Superior temporal gyrus (tissue), 1 donor: ENCODE data around the gene TMEM80.

Experiments used
- DNase-seq: peaks from one replicate; pipeline ENCODE4 v3.0.0-alpha.2; 2016; ENCODE audit errors: extremely low spot score

The TMEM80 gene

DNA sequence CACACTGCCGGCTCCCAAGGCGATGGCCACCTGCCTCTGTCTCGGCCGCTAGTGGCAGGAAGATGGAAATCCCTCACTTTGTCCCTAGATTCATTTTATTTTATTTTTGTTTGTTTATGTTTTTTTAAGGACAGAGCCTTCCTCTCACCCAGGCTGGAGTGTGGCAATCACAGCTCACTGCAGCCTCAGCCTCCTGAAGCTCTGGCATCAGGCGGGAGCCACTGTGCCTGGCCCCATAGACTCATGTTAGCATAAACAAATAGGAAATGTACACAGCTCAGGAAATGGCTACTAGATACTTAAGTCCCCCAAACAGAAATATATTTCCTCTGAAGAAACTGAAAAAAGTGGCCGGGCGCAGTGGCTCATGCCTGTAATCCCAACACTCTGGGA is 3.5 kb downstream of the TMEM80 start:
- no peak for DNase-seq

DNA sequence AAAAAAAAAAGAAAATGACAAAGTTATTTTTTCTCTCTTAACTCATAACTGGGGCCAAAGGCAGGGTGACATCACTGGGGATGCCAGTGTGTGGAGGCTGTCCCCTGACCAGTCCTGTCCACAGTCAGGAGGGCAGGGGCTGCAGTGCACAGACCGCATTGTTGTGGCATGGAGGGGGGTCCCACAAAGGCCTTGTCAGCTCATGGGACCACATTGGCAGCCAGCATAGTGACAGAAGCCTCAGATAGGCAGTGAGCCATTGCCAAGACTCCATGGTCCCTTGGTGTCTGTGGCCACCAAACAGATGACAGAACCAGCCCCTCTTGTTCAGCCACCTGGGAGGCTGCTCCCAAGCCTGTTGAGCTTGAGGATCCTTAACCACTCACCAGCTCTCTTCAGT is 4.1 kb downstream of the TMEM80 start:
- DNase-seq, result no peak

DNA sequence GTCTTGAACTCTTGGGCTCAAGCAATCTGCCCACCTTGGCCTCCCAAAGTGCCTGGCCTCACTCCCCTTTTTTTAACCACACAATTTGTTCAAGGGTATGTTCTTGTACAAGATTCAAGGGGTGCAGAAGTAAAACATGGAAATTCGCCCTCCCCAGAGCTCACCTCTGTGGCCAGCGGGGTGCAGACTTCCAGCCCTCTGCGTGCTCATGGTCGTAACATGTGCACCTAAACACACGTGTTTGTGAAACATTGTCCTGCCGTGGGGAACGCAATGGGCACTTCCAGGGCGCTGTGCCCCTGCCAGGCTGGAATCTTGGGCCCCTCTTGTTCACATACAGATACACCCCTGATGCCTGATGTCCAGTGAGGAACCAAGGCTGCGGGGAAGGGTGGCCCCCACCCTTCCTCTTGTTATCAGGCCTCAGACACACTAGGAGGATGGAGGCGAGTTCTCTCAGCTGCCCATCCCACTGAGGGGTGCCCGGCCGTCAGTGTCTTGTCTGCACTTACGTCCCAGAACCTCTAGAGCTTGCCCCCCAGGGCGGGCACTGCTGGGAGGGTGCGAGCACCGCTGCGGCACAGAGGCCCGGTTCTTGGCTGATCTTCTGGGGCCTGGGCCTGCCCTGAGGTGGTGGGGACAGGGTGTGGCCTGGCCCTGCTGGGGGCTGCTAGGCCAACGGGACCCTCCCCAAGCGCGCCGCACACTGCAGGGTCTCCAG is 6.3 kb downstream of the TMEM80 start:
- DNase-seq, result no peak

DNA sequence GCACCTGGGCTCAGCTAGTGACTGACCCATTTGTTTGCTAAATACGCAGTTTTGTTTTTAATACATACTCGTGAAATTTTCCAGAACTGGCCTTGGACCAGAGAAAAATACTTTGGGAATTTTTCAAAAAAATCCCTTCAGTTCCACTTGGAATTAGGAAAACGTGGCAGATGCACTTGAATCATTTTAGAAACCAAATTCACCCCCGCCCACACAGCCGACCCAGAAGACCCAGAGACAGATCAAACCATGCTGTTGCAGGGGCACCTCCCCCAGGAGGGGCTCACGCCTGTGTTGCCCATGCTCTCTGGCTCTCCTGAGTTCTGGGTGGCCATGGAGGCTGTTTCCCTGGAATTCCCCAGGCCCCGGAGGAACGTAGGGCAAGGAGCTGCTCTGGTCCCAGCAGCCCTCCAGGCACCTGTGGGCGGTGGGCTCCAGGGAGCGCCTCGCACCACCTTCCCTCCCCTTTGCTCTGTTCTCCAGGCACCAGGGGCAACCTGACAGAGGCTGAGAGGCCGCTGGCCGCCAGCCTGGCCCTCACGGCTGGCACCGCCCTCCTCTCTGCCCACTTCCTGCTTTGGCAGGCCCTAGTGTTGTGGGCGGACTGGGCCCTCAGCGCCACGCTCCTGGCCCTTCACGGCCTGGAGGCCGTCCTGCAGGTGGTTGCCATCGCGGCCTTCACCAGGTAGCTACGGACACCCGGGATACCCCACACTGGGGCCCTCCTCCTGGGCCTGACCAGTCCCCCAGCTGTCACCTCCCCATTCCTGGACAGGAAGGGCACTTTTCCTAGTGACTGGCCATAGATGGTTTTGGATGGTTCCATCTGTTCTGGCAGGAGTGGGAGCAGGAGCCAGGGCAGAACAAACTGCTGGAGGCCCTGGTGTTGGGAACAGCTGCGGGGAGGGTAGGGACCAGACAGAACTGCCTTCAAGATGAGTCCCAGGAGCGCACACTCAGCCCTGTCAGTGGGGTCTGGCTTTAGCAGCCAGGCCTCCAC is 7.1 kb downstream of the TMEM80 start:
- no peak for DNase-seq

DNA sequence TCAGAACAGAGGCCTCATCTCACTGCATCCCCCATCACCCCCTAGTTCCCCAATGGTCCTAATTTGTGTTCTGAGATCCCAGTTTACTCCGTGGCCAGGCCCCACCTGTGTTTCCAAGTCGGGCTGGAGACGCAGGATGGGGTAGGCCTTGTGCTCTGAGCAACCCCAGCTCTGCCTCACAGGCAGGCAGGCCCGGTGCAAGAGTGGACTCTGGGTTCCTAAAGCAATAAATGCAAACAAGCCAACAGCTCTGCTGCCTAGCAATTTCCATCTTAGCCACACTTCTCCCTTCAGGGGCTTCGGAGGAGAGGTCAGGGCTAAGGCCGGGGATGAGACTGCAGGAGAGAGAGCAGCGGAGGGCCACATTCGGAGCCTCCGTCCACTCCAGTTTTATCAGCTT is 7.9 kb downstream of the TMEM80 start:
- DNase-seq, result no peak

DNA sequence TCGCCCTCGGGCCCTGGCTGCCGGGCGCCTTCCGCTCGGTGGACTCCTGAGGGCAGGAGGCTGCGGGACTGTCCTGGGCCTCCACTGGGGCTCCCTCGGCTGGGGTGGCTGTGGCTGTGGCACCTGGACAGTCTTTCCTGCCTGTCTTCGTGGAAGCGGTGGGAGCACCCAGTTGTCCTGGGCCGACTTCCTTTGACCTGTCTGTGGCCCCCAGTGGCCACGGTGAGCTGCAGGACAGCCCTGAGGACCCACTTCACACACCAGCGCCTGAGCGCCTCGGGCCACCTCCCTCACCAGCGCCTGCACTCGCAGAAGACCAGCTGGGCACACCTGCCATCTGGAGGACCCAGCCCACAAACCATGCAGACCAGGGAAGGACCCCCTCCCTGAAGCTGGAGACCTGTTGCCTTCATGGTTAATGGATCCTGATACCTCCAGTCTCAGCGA is 8.6 kb downstream of the TMEM80 start:
- no peak for DNase-seq

DNA sequence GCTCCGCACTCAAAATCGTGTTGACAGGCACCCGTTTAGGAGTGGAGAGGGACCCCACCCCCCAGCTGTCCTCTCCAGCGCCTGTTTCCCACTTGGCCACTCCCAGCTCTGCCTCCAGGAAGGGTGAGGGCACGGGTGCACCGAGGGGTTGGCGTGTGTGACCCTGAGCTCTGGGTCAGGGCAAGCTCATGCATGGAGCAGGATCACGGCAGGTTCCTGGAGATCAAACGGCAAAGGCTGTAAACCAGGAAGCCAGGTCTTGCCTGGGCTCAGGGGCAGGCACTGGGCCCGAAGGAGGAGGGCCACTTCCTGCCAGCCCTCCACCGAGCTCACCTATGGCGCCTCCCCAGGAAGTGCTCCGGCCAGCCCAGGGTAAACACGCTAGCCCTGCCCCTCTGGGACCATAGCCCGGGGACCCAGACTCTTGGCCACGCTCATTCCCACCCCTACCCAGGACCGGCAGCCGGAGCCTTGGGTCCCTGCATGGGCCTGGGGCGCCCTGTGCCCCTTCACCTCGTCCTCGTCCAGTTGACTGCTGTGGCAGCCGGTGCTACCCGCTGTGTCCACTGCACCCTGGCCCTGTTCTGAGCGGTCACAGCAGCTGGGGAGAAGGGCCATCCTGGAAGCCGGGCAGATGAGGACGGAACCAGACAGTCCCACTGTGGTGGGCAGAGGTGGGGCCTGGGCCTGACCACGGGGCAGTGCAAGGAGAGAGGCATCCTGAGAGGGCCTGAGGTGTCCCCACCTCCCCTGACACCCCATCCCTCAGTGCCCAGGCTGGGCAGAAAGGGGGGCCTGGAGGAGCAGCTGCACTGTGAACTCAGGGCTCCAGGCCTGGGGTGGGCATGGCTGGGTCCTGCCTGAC is 9.4 kb downstream of the TMEM80 start:
- no peak for DNase-seq

DNA sequence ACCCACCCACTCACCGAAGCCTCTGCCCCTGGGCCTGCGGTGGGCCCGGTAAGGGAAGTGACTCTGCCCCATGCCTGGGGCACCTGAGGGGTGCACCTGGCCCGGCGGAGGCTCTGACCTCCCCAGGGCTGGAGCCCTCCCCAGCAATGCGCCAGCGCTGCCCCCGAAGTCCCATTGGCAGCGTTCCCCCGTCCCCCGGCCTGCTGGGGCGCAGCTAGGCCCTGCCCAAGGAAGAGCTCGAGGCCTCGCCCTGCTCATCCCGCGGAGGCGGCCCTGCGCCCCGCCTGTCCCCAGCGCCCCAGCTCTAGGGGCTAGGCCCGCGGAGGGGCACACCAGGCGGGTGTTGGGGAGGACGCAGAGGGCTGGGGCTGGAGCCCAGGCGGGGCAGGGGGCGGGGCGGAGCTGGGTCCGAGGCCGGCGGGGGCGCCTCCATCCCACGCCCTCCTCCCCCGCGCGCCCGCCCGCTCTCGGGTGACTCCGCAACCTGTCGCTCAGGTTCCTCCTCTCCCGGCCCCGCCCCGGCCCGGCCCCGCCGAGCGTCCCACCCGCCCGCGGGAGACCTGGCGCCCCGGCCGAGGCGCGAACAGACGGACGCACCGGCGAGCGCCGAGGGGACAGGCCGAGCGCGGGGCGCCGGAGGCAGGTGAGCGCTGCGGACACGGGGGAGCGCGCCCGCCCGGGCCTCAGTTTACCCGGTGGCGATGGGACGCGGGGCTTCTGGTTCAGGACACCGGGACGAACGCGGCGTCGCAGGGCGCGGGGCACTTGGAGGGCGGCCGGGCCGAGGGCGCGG is 10.2 kb downstream of the TMEM80 start, which contains the start of gene EPS8L2:
Gene EPS8L2 (plus strand): TSS at position 586 of the 793 bp plus-strand sequence. CDS start 3,177 bp downstream, outside the sequence.
- no peak for DNase-seq

DNA sequence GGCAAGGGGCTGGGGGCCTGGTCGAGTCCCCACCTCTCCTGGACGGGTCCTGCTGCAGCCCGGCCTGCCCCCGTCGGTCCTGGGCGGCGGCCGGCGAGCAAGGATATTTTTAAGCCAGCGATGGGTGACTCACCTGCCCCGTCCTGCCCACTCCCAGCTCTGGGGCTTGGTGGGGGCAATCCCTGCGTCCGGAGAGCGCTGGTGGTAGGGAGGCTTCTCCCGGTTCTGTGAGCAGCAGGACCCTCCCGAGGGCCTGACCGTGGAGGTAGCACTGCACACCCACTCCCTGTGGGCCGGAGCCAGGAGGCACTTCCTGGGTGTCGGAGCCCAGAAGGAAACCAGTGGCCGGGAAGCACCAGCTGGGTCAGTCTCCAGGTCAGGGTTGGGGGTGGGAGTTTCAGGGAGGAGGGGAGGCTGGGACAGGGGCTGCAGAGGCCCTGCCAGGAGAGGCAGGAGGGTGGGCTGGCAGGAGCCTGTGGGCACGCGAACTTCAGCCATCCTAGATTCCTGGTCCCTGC is 10.9 kb downstream of the TMEM80 start:
- DNase-seq, result no peak

DNA sequence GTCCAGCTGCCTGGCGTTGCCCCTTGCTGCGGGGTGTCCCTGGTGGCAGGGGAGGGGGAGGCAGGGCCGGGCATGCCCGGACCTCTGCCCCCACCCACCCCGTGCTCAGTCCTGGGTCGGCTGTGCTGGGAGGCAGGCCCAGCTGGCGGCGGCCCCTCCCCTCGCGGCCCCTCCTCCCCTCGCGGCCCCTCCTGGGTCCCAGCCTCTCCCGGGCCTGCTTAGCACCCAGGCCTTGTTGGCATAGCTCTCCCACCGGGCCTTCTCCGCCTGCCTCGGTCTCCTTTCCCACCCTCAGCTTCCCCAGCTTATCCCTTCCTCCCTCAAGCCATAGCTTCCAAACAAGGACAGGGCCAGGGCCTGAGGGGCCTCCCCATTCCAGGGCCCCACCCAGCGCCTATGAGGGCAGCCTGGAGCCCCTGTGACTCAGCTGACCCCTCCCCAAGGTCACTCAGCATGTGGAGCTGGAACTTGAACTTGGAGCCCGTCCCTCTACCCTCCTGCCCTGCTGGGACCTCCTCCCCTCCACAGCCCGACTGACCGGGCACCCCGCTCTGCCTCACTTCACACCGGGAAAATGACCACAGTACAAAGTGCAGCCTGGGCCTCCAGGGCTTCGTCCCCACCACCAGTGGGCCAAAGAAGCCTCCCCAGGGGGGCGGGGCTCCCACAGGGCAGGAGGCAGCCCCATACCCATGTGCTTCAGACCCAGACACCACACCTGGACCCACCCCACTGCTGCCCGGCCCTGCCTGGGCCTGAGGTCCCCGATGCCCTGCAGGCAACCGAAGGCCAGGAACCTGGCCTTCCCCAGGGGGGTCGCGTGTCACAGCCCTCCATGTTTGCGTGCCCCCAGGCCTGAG is 11.6 kb downstream of the TMEM80 start:
- DNase-seq, result no peak

DNA sequence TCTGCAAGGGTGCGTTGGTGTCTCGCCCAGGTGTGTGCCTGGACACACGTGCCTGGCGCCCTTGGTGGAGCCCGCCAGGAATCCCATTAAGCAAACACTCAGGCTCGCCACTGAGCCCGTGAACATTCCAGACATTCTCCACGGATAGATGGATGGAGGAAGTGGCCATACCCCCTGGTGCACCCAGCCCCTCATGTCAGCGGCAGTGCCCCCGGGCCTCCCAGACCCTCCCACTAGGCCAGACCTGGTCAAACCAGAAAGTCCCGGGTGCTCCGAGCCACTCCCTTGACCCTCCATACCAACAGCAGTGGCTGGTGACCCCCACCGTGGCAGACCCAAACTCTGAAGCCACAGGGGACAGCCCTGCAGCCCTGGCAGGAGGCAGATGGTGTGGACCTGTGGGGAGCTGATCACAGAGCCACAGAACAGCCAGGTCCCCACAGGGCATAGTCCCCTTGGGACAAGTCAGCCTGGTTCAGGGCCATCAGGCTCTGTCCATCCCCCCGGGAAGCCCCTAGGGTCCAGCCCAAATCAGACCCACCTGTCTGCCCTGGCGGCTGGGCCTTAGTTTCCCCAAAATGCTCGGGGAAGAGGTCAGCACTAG is 12.3 kb downstream of the TMEM80 start:
- no peak for DNase-seq

DNA sequence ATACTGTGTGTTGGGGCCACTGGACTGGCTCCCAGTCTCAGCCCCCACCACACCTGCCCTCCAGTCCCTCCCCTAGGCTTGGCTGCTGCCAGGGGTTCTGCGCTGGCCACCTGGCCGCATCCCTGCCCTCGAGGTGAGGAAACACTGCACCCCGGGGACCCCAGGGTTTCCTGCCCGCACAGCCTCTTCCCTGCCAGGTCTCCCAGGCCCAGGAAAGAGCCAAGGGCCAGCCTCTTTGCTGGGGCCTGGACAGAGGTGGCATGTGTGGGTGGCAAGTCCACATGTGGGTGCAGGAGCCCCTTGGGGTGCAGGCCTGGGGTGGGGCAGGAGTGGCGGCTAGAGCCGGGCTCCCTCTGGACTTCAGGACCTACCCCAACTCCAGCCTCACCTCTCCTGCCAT is 12.9 kb downstream of the TMEM80 start:
- DNase-seq, result no peak

DNA sequence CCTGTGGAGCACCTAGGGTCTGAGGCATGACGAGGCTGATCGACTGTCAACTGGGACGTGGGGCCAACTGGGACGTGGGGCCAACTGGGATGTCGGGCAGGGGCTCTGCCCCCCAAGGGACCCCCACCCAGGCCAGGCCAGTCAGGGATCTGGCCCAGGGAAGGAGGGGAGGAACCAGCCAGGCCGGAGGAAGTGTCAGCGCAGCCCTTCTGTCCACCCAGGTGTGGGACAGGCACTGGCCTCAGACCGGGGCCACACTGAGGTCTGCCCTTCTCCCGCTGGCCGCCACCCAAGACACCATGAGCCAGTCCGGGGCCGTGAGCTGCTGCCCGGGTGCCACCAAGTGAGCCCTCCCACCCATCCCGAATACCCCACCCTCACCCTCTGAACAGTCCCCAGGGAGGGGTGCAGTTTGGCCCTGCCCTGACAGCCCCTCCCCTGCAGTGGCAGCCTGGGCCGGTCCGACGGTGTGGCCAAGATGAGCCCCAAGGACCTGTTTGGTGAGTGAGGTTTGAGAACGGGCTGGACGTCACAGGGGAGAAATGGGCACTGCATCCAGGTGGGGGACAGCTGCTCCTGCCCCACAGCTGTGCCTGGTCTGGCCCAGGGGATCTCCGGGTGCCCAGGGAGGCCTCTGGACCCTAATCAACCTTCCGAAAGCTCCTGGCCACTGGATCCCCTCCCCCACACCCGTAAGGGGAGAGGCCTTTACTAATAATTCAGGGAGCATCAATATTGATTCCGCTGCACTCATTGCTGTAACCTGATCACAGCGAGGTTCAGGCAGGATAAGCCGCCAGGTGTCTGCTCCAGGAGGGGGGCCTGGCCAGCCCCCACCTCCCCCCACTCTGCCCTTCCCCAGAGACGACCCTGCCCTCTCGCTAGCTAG is 13.7 kb downstream of the TMEM80 start:
- DNase-seq, result no peak

DNA sequence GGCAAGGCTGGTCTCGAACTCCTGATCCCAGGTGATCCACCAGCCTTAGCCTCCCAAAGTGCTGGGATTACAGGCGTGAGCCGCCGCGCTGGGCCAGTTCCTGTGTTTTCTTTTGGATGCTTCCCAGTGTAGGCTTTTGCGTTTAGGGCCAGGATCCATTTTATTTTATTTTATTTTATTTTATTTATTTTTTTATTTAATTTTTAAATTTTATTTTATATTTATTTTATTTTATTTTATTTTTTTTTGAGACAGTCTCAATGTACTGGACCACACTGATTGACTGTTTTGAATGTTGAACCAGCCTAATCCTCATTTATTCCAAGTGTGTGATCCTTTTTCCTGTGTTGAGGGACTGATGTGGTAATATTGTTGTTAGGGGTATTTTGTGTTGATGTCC is 18.8 kb downstream of the TMEM80 start:
- DNase-seq, result no peak

DNA sequence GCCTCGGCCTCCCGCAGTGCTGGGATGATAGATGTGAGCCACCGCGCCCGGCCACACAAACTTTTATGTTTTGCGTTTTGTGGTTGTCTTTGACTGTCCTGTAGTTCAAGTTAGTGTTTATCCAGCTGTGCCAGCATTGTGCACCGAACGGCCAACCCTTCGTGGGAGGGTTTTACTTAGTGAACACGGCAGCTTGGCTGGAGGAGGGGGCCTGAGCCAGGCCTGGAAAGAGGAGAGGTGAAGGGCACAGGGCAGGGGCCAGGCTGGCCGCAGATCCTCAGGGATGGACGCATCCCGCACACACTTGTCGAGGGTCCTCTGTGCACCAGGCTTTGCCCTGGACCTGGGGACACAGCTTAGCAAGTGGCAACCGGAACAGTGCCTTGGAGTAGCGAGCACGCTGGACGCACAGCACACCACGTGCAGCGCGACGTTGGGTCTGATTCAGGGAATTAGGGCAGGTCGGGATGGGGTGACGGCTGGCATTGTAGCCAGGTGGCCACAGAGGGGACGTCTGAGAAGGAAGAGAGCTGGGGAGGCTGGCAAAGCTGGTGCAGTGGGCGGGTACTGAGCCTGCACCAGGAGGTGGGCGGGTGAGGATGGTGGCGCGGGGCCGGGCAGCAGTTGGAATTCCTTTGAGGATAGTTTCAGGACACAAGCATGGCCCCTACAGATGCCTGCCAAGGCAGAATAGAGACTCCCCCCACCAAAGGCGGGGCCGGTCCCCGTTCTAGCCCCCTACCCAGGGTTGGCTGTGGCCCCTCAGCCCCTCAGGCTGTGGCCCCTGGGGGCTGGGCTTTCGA is 23.8 kb downstream of the TMEM80 start:
- DNase-seq, result no peak

DNA sequence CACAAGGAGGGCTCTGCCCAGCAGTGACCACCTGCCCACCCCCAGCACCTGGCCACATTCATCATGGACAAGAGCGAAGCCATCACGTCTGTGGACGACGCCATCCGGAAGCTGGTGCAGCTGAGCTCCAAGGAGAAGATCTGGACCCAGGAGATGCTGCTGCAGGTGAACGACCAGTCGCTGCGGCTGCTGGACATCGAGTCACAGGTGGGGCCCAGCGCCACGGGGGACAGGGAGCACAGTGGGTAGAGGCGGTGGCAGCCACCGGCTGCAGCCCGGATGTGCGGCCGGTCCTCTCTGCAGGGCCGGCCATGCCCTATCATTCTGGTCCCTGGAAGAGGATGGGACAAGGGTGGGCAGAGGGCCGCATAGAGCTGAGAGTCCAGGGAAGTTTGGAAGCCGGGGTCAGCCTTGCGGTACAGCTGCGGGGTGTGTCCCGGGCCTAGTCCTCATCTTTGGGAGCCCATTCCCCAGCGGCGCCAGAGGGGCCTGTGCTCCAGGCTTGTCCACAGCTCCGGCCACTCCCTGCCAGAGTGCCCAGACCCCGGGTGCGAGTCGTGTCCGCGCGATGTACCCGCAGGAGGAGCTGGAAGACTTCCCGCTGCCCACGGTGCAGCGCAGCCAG is 24.5 kb downstream of the TMEM80 start:
- DNase-seq, result no peak

DNA sequence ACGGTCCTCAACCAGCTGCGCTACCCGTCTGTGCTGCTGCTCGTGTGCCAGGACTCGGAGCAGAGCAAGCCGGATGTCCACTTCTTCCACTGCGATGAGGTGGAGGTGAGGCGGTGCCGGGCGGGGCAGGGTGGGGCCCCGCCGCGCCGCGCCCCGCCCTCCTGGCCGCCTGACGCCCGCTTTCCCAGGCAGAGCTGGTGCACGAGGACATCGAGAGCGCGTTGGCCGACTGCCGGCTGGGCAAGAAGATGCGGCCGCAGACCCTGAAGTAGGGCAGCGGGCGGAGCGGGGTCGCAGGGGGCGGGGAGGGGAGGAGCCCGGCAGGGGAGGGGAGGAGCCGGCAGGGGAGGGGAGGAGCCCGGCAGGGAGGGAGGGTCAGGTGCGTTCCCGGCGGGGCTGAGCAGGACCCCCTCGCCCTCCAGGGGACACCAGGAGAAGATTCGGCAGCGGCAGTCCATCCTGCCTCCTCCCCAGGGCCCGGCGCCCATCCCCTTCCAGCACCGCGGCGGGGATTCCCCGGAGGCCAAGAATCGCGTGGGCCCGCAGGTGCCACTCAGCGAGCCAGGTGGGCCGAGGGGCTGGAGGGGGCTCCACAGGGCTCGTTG is 25.1 kb downstream of the TMEM80 start:
- DNase-seq, result no peak
